Vagina (tissue), 2 donors: Measurements from ENCODE around the gene MARF1.

Experiments
- POLR2A ChIP-seq, 2 donors: fragments of 450-650 bp; IDR thresholded peaks; one replicate each; pipeline ENCODE4 v1.6.1; 2017; ENCODE audit warnings: antibody characterized with exemption in 2 of 2, mild to moderate bottlenecking in 2 of 2, moderate library complexity in 2 of 2
- POLR2AphosphoS5 ChIP-seq, 2 donors: sonication (generic); formaldehyde crosslinking; IDR thresholded peaks; one replicate each; pipeline ENCODE4 v1.9.0; 2017; ENCODE audit warnings: antibody characterized with exemption in 2 of 2, mild to moderate bottlenecking in 2 of 2, low read depth in 1 of 2; ENCODE audit not compliant: insufficient read depth in 1 of 2
- TF ChIP-seq, protein P1 (sequence below), 3 experiments: fragments of 450-650 bp in 2 of 3; fragments of 200-600 bp in 1 of 3; sonication (generic) in 1 of 3; IDR thresholded peaks; one replicate each; pipeline ENCODE4 v1.5.1; 2017 to 2019; ENCODE audit warnings: antibody characterized with exemption in 3 of 3, mild to moderate bottlenecking in 2 of 3, moderate library complexity in 2 of 3

DNA sequence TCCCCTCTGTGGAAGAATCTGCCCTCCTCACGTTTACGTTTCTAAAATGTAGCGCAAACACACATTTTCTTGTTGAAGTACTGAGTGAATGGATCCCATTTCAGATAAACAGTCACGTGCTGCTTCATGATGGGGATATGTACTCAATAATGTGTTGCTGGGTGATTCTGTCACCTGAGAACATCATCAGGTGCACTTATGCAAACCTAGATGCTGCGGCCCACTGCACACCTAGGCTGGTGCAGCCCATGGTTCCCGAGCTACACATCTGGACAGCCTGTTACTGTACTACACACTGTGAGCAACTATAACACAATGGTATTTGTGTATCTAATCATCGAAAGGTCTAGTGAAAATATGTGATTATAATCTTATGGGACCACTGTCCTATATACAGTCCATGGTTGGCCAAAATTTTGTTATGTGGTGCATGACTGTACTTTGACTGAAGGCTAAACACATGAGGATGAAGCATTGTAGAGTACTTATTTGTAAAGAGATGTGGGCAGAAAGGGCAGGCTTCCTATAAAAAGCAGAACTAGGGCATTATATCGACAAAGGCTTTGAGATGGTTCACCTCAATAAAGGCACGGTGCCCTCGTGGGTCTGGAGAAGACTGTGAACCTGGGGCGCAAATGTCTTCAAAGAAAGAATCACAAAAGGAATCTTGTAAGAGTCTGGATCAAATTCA, 26.3 kb downstream of the MARF1 start:
- TF ChIP-seq, protein P1, sequence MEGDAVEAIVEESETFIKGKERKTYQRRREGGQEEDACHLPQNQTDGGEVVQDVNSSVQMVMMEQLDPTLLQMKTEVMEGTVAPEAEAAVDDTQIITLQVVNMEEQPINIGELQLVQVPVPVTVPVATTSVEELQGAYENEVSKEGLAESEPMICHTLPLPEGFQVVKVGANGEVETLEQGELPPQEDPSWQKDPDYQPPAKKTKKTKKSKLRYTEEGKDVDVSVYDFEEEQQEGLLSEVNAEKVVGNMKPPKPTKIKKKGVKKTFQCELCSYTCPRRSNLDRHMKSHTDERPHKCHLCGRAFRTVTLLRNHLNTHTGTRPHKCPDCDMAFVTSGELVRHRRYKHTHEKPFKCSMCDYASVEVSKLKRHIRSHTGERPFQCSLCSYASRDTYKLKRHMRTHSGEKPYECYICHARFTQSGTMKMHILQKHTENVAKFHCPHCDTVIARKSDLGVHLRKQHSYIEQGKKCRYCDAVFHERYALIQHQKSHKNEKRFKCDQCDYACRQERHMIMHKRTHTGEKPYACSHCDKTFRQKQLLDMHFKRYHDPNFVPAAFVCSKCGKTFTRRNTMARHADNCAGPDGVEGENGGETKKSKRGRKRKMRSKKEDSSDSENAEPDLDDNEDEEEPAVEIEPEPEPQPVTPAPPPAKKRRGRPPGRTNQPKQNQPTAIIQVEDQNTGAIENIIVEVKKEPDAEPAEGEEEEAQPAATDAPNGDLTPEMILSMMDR (IDR thresholded peaks at IDR 0.05) = no peak
- no peak for TF ChIP-seq POLR2AphosphoS5 (IDR thresholded peaks at IDR 0.05; ENCODE audit: insufficient read depth in 1 of 2, low read depth in 1 of 2)
- no peak for TF ChIP-seq POLR2A (IDR thresholded peaks at IDR 0.05)
